ENCODE data around the gene LRRC59.

DNA sequence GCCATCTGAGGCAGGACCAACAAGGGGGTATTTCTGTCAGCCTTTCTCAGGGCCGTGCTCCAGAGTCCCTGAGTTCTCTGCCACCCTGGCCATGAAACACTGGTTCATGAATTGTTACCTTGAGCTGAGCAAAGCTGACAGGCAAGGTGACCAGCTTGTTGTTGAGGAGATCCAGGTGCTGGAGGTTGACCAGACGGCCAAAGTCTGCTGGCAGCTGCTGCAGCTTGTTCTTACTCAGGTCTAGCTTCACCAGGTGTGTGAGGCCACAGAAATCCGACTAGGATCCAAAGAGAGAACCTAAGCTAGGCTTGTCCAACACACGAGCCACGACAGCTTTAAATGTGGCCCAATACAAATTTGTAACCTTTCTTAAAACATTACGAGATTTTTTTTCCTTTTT is 4.7 kb downstream of the LRRC59 start:
- no peak for TF ChIP-seq EZH2 (IDR thresholded peaks at IDR 0.05; ENCODE audit: borderline replicate concordance, low read depth, low read length, poor library complexity, severe bottlenecking)
- TF ChIP-seq, protein P1, sequence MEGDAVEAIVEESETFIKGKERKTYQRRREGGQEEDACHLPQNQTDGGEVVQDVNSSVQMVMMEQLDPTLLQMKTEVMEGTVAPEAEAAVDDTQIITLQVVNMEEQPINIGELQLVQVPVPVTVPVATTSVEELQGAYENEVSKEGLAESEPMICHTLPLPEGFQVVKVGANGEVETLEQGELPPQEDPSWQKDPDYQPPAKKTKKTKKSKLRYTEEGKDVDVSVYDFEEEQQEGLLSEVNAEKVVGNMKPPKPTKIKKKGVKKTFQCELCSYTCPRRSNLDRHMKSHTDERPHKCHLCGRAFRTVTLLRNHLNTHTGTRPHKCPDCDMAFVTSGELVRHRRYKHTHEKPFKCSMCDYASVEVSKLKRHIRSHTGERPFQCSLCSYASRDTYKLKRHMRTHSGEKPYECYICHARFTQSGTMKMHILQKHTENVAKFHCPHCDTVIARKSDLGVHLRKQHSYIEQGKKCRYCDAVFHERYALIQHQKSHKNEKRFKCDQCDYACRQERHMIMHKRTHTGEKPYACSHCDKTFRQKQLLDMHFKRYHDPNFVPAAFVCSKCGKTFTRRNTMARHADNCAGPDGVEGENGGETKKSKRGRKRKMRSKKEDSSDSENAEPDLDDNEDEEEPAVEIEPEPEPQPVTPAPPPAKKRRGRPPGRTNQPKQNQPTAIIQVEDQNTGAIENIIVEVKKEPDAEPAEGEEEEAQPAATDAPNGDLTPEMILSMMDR (conservative IDR thresholded peaks at IDR 0.05; ENCODE audit: low read depth, low read length), result no peak

Measured in A673 (cell line).